SK-N-MC (cell line): Measurements from ENCODE around the gene CDC42EP4.

ENCODE experiments used
- DNase-seq: peaks from one replicate; pipeline ENCODE4 v3.0.0-alpha.2; 2011; ENCODE audit warnings: low read depth, low spot score
- H3K27ac ChIP-seq: fragments of 200-600 bp; sonication (generic); 2 replicates; pipeline ENCODE4 v1.5.1; 2016; ENCODE audit warnings: mixed run types
- H3K36me3 ChIP-seq: fragments of 200-600 bp; sonication (generic); 2 replicates; pipeline ENCODE4 v1.6.1; 2017; ENCODE audit warnings: antibody characterized with exemption, low read length, mixed read lengths; ENCODE audit not compliant: insufficient read depth
- H3K4me3 ChIP-seq: fragments of 200-600 bp; sonication (generic); 2 replicates; pipeline ENCODE4 v1.5.1; 2016
- H3K9ac ChIP-seq: fragments of 200-600 bp; sonication (generic); 2 replicates; pipeline ENCODE4 v1.8.0; 2017; ENCODE audit warnings: mixed run types, mixed read lengths; ENCODE audit not compliant: insufficient read length
- H3K9me3 ChIP-seq: fragments of 200-600 bp; sonication (generic); 2 replicates; pipeline ENCODE4 v1.6.1; 2017; ENCODE audit warnings: low read depth, mild to moderate bottlenecking, antibody characterized with exemption, low read length, moderate library complexity, mixed read lengths
- EZH2 ChIP-seq: fragments of 200-600 bp; sonication (generic); IDR thresholded peaks from one replicate; pipeline ENCODE4 v1.6.1; 2017; ENCODE audit warnings: antibody characterized with exemption
- FOXP2 ChIP-seq: optimal IDR thresholded peaks from 2 replicates; pipeline ENCODE3; 2011; ENCODE audit warnings: mild to moderate bottlenecking, moderate library complexity; ENCODE audit not compliant: insufficient read depth; ENCODE audit errors: extremely low read length, control extremely low read depth
- POLR2AphosphoS5 ChIP-seq: IDR thresholded peaks from 2 replicates; pipeline ENCODE4 v1.6.1; 2012; ENCODE audit warnings: mild to moderate bottlenecking, low read depth, low read length, borderline replicate concordance

CDC42EP4 gene

DNA sequence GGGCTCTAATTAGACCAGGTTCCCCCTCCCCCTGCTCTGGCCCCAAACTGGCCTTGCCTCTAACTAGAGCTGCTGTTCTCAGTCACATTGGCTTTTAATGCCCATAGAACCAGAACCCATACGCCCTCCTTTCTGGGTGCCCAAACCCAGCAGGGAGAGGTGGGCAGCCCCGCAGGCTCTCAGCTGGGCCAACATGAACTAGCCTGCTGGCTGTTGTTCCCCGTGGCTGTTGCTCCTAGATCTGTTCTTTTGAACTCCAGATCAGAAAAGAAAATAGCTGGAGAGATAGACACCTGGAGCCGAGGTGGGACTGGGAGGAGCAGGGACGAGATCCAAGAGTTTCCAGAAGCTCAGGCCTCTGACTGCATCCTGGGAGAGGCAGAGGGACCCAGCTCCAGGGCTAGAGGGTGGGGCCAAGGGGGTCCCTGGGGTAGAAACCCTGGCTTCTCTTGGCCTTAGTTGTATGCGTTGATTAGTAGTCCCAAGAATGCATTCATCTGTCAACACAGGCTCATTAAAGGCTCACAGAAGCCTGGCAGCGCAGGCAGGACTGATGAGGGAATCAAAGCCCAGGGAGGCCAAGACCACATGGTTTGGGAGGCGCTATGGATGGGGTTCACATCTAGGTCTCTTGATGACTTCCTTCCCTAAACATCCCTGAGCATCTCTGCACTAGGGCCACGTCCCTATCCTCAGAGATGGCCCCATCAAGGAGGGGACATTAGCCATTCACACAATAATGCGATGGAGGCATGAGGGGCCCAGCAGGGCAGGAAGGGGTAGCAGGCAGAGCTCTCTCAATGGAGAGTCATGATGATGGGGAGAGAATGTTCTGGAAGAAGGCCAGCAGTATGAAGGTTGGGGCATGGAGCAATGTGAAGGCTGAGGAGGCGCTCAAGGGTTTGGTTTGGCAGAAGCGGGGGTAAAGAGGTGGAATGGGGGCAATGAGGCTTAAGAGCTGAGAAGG lies 48.8 kb downstream of the CDC42EP4 start:
- TF ChIP-seq EZH2 (no peak), POLR2AphosphoS5 (no peak), FOXP2 (no peak)
- Histone ChIP-seq H3K9me3 (no peaks in the 10 kb centered on the region), H3K36me3 (no peaks in the 10 kb centered on the region), H3K9ac (no peak overlapping the region), H3K27ac (no peak overlapping the region), H3K4me3 (no peak overlapping the region)
- no peak for DNase-seq

DNA sequence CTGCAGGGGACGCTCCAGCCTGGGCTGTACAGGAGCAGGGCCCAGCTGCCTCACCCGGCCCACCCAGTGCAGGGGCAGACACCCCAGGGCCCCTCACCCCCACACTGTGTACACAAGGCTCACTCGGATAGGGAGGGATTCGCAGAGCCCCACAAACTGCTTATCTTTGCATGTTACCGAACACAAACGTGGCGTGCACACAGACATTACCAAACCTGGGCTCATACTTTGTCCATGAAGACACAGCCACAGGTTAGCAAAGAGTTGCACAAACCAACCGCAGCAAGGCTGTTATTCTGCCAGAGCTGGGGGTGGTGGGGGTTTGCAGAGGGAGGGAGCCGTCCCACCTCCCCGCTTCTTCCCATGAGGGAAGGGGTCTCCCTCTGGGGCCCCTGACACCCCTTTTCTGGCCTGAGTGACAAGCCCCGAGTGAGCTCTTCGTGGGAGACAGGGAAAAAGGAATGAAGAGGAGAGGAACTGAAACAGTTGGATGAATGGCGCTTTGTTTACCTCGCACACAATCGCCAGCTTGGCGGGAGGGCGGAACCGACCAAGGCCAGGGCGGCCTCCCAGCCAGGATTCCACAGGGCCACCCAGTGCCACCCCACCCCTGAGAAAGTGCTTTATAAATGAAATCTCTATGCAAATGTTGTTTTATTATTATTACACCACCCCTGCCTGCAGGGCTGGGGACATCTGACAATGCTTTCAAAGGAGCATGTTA lies 49.7 kb downstream of the CDC42EP4 start:
- no peaks in the 10 kb centered on the region for H3K36me3 ChIP-seq
- H3K9me3 ChIP-seq, result no peaks in the 10 kb centered on the region
- no peak overlapping the region for H3K4me3 ChIP-seq
- TF ChIP-seq EZH2, result no peak
- no peak for TF ChIP-seq POLR2AphosphoS5
- TF ChIP-seq FOXP2, result no peak
- DNase-seq, result no peak
- H3K9ac ChIP-seq, result no peak overlapping the region
- H3K27ac ChIP-seq, result no peak overlapping the region

DNA sequence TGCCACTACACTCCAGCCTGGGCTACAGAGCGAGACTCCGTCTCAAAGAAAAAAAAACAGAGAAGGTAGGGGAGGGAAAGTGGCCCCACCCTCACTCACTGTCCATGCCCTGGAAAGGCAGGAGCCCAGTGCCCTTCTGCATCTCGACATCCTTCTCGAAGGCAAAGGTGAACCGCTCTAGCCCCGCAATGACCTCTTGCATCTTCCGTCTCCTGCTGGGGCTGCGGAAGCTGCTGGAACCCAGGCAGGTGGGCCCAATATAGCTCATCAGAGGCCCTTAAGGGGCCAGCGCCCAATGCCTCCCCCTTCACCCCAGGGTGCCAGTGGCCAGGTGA lies 50.2 kb downstream of the CDC42EP4 start, which contains the start of gene CPSF4L:
Gene CPSF4L (minus strand): TSS at position 264 of the 335 bp plus-strand sequence. CDS start 62 bp downstream, at position 202.
- Histone ChIP-seq H3K9me3 (no peaks in the 10 kb centered on the region), H3K4me3 (no peak within 1 kb of the TSS), H3K36me3 (no peaks in the 10 kb centered on the region), H3K9ac (no peak within 1 kb of the TSS), H3K27ac (no peak within 1 kb of the TSS)
- TF ChIP-seq FOXP2 (no peak), POLR2AphosphoS5 (no peak), EZH2 (no peak)
- no peak for DNase-seq

DNA sequence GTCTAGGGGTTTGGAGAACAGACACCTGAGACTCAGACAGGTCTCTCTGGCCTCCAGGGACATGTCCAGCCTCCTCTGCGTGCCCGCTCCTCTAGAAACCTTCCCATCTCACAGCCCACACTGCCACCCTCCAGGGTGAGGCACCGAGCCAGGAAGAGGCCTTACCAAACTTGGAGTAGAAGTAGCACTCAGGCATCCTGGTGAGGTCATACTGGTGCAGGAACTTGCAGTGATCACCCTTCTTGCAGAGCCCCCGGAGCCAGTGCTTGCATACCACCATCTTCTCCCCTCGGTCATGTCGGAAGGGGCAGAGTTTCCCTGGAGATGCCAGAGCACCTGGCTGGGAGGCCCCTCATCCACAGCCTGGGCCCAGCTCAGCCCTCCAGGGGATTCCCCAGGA lies 54.3 kb downstream of the CDC42EP4 start:
- H3K9me3 ChIP-seq, result no peaks in the 10 kb centered on the region
- H3K9ac ChIP-seq, result no peak overlapping the region
- H3K36me3 ChIP-seq, result no peaks in the 10 kb centered on the region
- no peak overlapping the region for H3K4me3 ChIP-seq
- H3K27ac ChIP-seq, result no peak overlapping the region
- no peak for TF ChIP-seq POLR2AphosphoS5
- no peak for TF ChIP-seq FOXP2
- no peak for TF ChIP-seq EZH2
- DNase-seq, result no peak

DNA sequence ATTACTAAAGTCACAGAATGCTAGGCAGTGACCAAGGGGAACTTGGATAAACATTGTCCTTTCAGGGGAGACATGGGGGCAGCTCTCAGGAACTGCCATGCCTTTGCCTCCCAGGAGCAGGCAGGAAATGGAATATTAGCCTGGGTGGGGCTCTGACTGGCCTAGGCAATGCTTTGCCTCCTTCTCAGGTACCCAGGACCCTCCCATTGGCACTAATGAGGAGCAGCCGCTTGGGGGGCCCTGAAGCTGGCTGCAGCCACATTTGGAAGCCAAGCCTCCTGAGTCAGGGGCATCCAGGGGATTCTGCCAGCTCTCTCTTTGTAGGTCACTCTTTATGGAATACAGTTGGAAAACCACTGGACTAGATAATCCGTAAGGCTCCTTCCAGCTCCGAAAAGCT lies 55.6 kb downstream of the CDC42EP4 start:
- no peak overlapping the region for H3K27ac ChIP-seq

DNA sequence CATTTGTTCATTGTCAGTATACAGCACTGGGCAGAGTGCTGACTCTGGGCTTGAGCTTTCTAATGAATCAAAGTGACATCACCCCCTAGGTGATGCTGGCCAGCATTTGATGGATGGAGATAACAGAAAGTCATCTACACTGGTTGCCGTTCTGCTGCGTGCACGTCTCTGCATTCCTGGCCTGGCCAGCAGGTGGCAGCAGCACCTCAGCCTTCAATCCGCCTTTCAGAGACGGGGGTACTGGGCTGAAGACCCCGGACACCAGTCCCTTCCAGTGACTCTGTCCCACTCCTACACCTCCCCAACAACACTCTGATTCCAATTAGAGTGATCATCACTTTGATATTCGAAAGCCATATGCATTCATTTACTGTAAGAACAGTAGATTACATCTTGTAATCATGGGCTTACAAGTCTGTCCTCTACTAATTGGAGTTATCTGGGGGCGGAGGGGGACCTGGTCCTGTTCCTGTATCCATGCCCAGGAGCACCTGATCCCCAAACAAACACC lies 56.1 kb downstream of the CDC42EP4 start:
- no peak for TF ChIP-seq EZH2
- no peak for TF ChIP-seq POLR2AphosphoS5
- TF ChIP-seq FOXP2, result no peak
- DNase-seq, result no peak

More for the DNA sequence above, 55.6 kb downstream of the CDC42EP4 start:
- no peaks in the 10 kb centered on the region for H3K36me3 ChIP-seq
- no peak overlapping the region for H3K4me3 ChIP-seq
- no peak for TF ChIP-seq POLR2AphosphoS5
- TF ChIP-seq EZH2, result no peak
- no peak for TF ChIP-seq FOXP2
- no peak overlapping the region for H3K9ac ChIP-seq
- DNase-seq, result no peak
- no peaks in the 10 kb centered on the region for H3K9me3 ChIP-seq

DNA sequence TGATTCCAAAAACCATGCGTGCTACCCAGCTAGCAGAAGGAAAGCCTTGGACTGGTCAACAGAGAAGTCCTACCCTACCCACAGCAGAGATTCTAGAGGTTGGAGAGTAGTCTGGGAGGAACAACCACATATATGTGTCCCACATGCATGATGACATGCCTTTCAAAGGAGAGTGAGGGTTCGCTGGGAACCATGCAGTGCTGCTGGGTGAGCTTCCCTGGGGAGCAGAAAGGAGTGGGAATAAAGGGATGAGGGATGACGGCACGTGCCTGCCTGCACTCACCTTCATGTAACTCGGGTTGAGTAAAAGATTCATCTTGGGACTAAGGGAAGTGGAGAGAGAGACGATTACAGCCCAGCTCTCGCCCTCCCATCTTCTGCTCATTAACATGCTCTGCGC lies 59.9 kb downstream of the CDC42EP4 start:
- DNase-seq, result no peak
- Histone ChIP-seq H3K27ac (no peak overlapping the region), H3K9ac (no peak overlapping the region), H3K9me3 (no peaks in the 10 kb centered on the region), H3K36me3 (no peaks in the 10 kb centered on the region), H3K4me3 (no peak overlapping the region)
- TF ChIP-seq POLR2AphosphoS5 (no peak), FOXP2 (no peak), EZH2 (no peak)

More for the DNA sequence above, 56.1 kb downstream of the CDC42EP4 start:
- Histone ChIP-seq H3K9ac (no peak overlapping the region), H3K4me3 (no peak overlapping the region), H3K9me3 (no peaks in the 10 kb centered on the region), H3K36me3 (no peaks in the 10 kb centered on the region), H3K27ac (no peak overlapping the region)
